ENCODE data around the gene PXK. TPM values are rescaled to one million over a fixed set of nuclear protein-coding genes. Genes with fewer than 3 reads are reported as not detected.

PXK gene
- total RNA-seq, 1 donor from 2014 or later = 14.3 TPM

- peak within 1 kb of the TSS; percentile 98 for H3K4me3 Mint-ChIP-seq
- peaks cover 7% of the 10 kb centered on the region for H3K4me1 ChIP-seq
- peaks cover 19% of the 10 kb centered on the region for H3K4me1 Mint-ChIP-seq
- peaks cover 38% of the 10 kb centered on the region for H4K20me1 ChIP-seq (ENCODE audit: low read depth)
- H3K4me3 ChIP-seq = peak within 1 kb of the TSS; percentile 78
- H3K27ac Mint-ChIP-seq = peak within 1 kb of the TSS; percentile 100
- peaks cover 6% of the 10 kb centered on the region for H3K36me3 Mint-ChIP-seq
- peak within 1 kb of the TSS; percentile 72 for H3K9ac ChIP-seq
- DNase-seq (ENCODE audit: low spot score) = peak; percentile 98
- no peaks in the 10 kb centered on the region for H3F3A ChIP-seq (ENCODE audit: low read depth)
- no peaks in the 10 kb centered on the region for H3K9me3 Mint-ChIP-seq
- H3K79me2 ChIP-seq (ENCODE audit: low read depth) = peaks cover 48% of the 10 kb centered on the region
- peaks cover 22% of the 10 kb centered on the region for H3K27me3 ChIP-seq
- H3K4me2 ChIP-seq = peak within 1 kb of the TSS; percentile 83
- H3K9me3 ChIP-seq (ENCODE audit: low read depth) = no peaks in the 10 kb centered on the region
- peak within 1 kb of the TSS; percentile 88 for H3K27ac ChIP-seq
- peaks cover 2% of the 10 kb centered on the region for H3K36me3 ChIP-seq
- H3K27me3 Mint-ChIP-seq (ENCODE audit: insufficient read depth, low read depth) = peaks cover 8% of the 10 kb centered on the region
- TF ChIP-seq CTCF (IDR thresholded peaks at IDR 0.05) (peak; percentile 98), EZH2 (IDR thresholded peaks at IDR 0.05) (no peak)
- H2AFZ ChIP-seq (replicated peaks) = peak within 1 kb of the TSS; percentile 93
Measured at GRCh38 chr3:58305882-58306711, 26.6 kb upstream of the PXK start, which contains the start of the genes HTD2 and RPP14. HTD2 (plus strand) TSS chr3:58306520; CDS start chr3:58317614, 11,094 bp downstream. RPP14 (plus strand) TSS chr3:58306245; CDS start chr3:58310330, 4,085 bp downstream.

GRCh38 chr3:58307639-58308215, 25.0 kb upstream of the PXK start:
- peak; percentile 76 for TF ChIP-seq CTCF (IDR thresholded peaks at IDR 0.05)
- no peak for TF ChIP-seq EZH2phosphoT487 (IDR thresholded peaks at IDR 0.05)
- TF ChIP-seq EZH2 (IDR thresholded peaks at IDR 0.05) = no peak
- peaks cover 19% of the 10 kb centered on the region for H3K4me1 Mint-ChIP-seq
- peak overlapping the region; percentile 83 for H3K4me2 ChIP-seq
- no peak overlapping the region for H2AFZ ChIP-seq (replicated peaks)
- peaks cover 38% of the 10 kb centered on the region for H4K20me1 ChIP-seq (ENCODE audit: low read depth)
- peaks cover 7% of the 10 kb centered on the region for H3K4me1 ChIP-seq
- H3K27ac ChIP-seq = no peak overlapping the region
- H3K36me3 ChIP-seq = peaks cover 4% of the 10 kb centered on the region
- DNase-seq (ENCODE audit: low spot score) = peak; percentile 54
- H3K9me3 Mint-ChIP-seq = no peaks in the 10 kb centered on the region
- H3K4me3 Mint-ChIP-seq = peak overlapping the region; percentile 98
- H3K27ac Mint-ChIP-seq = no peak overlapping the region
- peak overlapping the region; percentile 72 for H3K9ac ChIP-seq
- H3K79me2 ChIP-seq (ENCODE audit: low read depth) = peaks cover 57% of the 10 kb centered on the region
- H3K36me3 Mint-ChIP-seq = peaks cover 14% of the 10 kb centered on the region
- no peaks in the 10 kb centered on the region for H3K9me3 ChIP-seq (ENCODE audit: low read depth)
- peak overlapping the region; percentile 78 for H3K4me3 ChIP-seq
- peaks cover 4% of the 10 kb centered on the region for H3K27me3 Mint-ChIP-seq (ENCODE audit: insufficient read depth, low read depth)
- no peaks in the 10 kb centered on the region for H3F3A ChIP-seq (ENCODE audit: low read depth)
- peaks cover 6% of the 10 kb centered on the region for H3K27me3 ChIP-seq

GRCh38 chr3:58308728-58309127, 24.0 kb upstream of the PXK start:
- no peak overlapping the region for H3K4me2 ChIP-seq
- Mint-ChIP-seq H3K4me3 (peak overlapping the region; percentile 5), H3K9me3 (no peaks in the 10 kb centered on the region), H3K27me3 (ENCODE audit: insufficient read depth, low read depth) (peaks cover 2% of the 10 kb centered on the region), H3K36me3 (peaks cover 19% of the 10 kb centered on the region), H3K27ac (no peak overlapping the region), H3K4me1 (peaks cover 19% of the 10 kb centered on the region)
- peaks cover 4% of the 10 kb centered on the region for H3K36me3 ChIP-seq
- H3K27me3 ChIP-seq = no peaks in the 10 kb centered on the region
- H3K9ac ChIP-seq = no peak overlapping the region
- no peak overlapping the region for H2AFZ ChIP-seq (replicated peaks)
- no peak overlapping the region for H3K27ac ChIP-seq
- peaks cover 38% of the 10 kb centered on the region for H4K20me1 ChIP-seq (ENCODE audit: low read depth)
- TF ChIP-seq EZH2 (IDR thresholded peaks at IDR 0.05) = no peak
- TF ChIP-seq CTCF (IDR thresholded peaks at IDR 0.05) = no peak
- no peak for TF ChIP-seq EZH2phosphoT487 (IDR thresholded peaks at IDR 0.05)
- no peak overlapping the region for H3K4me3 ChIP-seq
- H3K79me2 ChIP-seq (ENCODE audit: low read depth) = peaks cover 63% of the 10 kb centered on the region
- H3K4me1 ChIP-seq = peaks cover 7% of the 10 kb centered on the region
- no peaks in the 10 kb centered on the region for H3F3A ChIP-seq (ENCODE audit: low read depth)
- no peaks in the 10 kb centered on the region for H3K9me3 ChIP-seq (ENCODE audit: low read depth)
- no peak for DNase-seq (ENCODE audit: low spot score)
